ENCODE measurements around the gene RASSF8.
A peak's percentile ranks its signal among the peaks of the same experiment; 100 is the strongest.

The RASSF8 gene

DNA sequence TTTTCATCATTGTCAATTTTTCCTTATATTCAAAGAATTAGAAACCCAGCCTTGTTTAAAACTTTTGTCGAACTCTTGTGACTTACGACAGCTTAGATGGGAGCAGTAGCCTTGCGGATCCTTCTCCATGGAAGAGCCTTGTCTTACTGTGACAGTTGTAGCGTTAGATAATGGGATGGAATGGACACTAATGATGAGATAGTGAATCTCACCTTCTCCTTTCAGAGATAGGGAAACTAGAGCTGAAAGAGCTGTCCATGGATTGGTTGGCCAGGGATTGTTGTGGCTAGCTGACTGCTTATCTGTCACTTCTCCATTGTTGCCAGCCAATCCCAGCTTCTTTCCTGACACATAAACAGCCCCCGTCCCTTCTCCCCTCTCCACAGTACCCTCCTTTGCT, 107.0 kb downstream of the RASSF8 start:
- no peak for DNase-seq

DNA sequence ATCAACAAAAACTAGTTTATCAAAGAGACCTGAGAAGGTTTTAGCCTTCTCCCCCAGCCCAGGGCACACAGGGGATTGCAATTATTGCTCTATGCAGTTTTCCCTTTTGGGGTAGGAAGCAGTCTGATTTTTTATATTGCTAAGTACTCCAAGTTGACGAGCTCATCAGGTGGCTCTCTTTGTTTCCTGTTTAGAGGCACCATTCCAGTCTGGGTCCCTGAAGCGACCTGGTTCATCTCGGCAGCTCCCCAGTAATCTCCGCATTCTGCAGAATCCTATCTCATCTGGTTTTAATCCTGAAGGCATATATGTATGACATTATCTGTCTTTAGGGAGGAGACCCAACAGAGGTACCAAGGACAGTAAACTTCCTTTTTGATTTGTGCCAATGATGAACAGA, 110.0 kb downstream of the RASSF8 start:
- no peak for DNase-seq

- DNase-seq: no peak
These were observed 111.3 kb downstream of the RASSF8 start for GRCh38 chr12:26069796-26070195.

DNA sequence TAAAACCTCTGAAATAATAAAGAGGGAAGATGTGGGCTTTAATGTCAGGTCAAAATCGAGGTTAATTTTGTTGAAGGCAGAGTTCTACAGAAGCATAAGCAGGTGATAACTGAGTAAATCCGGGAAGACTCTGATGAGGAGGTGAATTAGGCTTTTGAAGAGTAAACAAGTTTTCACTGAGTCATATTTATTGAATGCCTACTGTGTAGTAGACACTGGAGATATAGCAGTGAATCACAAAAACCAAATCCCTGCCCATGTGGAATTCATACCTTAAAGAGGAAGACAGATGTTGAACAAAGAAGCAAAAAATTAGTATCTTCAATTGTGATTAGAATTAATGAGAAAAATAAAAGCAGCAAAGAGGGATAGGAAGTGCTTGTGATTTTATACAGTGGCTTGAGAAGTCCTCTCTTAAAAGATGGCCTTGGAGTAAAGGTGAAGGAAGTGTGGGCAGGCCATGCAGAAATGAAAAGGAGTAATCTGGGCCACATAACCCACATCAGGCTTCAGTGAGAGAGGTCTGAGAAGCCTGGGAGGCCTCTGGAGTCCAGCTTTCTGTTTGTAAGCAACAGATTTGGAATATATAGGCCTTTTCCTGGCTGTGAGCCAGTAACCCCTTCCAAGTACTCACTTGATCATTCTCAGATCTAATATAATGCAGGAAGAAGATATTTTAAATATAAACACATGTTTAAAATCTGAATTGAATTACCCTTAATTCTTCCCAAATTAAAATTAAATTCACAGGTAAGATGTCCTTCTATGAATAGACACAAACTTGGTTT, 119.6 kb downstream of the RASSF8 start:
- no peak for DNase-seq

DNA sequence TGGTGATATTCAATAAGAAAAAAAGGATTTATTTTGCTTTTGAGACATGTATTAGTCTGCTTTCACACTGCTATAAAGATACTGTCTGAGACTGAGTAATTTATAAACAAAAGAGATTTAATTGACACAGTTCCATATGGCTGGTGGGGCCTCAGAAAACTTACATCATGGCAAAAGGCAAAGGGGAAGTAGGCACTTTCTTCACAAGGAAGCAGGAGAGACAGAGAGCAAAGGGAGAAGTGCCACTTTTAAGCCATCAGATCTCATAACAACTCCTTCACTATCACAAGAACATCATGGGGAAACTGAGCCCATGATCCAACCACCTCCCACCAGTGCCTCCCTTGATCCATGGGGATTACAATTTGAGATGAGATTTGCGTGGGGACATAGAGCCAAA, 122.4 kb downstream of the RASSF8 start:
- DNase-seq: no peak

GRCh38 chr12:26086936-26087335, 128.5 kb downstream of the RASSF8 start:
- no peak for DNase-seq

- DNase-seq: no peak
These were observed 130.5 kb downstream of the RASSF8 start for GRCh38 chr12:26088998-26089397.

- no peak for DNase-seq
These were observed 132.5 kb downstream of the RASSF8 start for GRCh38 chr12:26090836-26091510.

- DNase-seq: no peak
These were observed 133.3 kb downstream of the RASSF8 start for GRCh38 chr12:26091822-26092221.

GRCh38 chr12:26092346-26093105, 134.0 kb downstream of the RASSF8 start:
- no peak for DNase-seq

- DNase-seq: no peak
These were observed 136.7 kb downstream of the RASSF8 start for GRCh38 chr12:26095186-26095585.

- DNase-seq: no peak
These were observed 137.6 kb downstream of the RASSF8 start for GRCh38 chr12:26096036-26096435.

DNA sequence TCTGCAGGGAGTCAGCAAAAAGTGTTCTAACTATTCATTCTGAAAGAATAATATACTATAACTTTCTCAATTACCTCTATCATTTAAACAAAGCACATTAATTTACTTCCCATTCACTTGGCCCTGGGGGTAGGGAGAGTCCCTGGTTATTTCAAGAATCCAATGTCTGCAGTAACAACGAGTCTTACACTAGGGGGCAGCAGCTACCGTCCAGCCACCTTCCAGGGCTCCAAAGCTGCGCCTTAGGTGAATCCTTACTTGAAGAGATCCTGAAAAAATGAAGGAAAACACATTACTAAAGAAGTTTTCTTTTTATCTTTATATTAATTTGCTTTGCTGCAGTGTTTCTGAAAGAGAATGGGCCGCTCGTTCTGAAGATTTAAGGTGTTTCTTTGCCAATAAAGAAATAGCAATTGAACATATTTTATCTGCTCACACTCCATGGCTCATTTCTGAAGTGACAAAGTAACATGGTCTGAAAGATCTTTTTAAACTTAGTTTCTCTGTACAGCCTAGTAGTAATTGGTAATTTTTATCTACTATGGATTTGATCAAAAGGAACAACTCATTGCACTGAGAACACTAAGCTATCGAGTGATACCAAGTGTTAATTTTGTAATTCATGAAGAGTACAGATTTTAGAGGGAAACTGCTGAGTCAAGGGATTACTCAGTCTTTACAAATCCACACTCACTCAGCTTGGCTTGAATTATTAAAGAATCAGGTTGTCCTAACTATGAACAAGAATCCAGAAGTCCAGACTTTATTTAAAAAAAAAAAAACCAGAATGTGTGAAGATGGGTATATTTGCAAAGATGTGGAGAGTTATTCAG, 138.8 kb downstream of the RASSF8 start:
- DNase-seq: peak; percentile 64

DNA sequence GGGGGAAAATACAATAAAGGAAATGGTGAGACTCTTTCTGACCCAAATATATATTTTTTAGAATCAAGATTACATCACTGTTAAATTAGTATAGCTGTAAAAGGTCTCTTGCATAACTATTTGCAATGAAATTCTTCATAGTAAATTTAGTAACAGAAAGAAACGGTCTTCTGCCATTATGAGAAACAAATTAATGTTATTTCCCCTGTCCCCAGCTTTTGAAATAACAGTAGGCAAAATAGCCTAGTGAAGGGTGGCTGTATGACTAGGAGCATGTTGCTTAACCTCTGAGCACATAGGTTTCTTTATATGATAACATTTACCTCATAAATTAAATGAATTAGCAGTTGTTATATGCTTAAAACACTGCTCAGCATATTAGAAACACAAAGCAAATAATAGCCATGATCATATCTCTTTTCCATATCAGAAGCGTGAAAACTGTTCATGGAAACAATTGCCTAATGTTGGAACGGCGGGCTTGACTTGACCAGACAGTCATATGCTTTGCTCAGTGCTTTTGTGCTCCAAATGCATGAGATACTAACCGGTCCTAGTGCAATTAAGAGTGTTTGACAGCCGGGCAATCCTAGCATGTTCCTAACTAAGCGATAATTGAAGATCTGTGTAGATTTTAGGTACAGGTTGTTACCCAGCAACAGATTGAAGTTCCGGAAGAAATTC, 142.3 kb downstream of the RASSF8 start:
- no peak for DNase-seq

DNA sequence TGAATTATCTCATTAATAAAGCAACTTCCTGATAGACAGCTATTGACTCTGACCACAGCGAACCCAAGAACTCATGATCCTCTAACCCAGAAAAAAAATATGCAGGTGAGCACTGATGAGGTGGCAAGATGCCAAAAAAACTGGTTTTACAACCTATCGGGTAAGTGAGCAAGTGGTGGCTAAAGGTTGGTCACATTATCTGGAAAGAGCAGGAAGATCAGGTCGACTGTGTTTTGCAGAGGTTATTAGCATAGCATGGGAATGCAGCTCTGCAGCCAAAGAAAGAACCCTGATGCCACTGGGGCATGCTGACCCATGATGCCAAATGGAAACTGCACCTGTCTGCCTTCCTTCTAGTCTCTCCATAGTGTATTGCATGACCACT, 142.9 kb downstream of the RASSF8 start:
- DNase-seq: no peak

DNA sequence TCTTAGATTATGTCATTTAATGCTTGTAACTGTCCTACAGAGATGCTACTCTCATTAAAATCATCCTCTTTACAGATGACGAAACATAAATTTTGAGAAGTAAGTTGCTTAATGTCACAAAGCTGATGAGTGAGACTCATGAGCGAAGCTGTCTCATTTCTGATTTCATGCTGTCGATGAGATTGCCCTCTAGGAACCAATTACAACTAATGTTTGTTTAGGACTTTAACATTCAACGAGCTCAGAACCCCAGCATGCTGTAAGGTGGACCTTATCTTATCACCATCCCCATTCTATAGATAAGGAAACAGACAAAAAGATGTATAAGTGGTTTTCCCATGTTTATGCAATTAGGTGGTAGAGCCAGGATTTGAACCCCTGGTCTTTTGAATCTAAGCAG, 143.3 kb downstream of the RASSF8 start:
- DNase-seq: no peak

- DNase-seq: no peak
These were observed 144.5 kb downstream of the RASSF8 start for GRCh38 chr12:26102953-26103352.

DNA sequence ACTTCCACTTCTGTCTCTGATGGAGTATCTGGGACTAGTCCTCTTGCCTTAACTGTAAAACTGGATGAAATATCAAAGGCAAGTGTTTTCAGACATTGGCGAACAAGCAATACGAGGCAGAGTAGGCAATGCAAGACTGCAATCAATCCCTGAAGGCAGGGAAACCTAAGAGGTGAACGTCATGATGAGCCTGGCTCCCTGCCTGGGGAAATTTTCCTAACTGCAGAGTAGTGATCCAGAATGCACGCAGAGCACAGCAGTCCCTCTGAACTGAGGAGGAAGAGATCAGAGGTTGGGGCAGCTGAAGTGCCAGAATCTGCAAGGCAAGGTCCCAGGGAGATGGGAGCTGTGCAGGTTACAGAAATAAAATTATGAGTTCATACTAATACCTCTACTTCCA, 147.9 kb downstream of the RASSF8 start:
- no peak for DNase-seq

- no peak for DNase-seq
These were observed 150.4 kb downstream of the RASSF8 start for GRCh38 chr12:26108915-26109314.

DNA sequence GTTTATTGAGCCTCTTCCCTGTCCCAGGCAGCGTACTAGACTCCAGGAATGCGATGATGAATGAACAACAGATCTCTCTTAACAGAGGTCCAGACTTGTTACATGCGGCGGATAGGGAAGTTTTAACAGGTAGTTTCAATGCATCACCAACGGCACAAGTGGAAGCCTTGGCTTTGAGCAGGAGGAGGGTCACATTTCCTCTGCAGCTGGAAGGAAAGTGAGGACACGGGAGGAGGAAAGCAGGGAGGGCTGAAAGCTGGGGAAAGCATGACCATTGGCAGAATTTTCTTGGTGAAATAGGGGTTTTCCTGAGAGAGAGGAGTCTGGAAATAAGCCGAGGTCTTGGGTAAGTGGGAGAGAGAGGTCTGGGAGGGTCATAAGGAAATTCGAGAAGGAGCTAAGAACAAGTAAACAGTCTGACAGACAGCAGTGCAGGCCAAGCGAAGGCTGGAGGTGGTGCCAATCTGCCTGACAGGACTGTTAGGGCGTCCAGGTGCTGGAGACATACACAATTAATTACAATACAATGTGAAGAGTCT, 150.9 kb downstream of the RASSF8 start:
- DNase-seq: no peak

DNA sequence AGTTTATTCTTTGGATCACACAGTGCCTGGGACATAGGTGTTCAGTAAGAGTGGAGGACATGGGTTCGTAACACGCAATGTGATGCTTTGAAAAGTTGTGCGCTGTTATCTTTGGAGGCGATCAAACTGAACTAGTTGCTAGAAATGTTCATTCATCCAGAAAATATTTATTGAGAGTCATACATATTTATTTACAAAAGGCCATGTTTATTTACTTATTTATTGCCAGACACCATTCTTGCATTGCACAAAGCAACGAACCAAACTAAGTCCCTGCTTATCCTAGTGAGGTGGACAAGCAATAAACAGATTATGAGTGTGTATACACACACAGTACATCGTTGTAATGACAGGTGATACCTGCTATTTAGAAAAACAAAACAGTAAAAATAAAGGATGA, 153.8 kb downstream of the RASSF8 start:
- DNase-seq: no peak

- DNase-seq: no peak
These were observed 154.2 kb downstream of the RASSF8 start for GRCh38 chr12:26112703-26113147.

All from stimulated activated CD4-positive, alpha-beta T cell treated with anti-CD3 and anti-CD28 coated beads, Interleukin-15, amount 100 ng/mL, for 24 hours (primary cell).